HG03280 (cell line): Measurements from ENCODE around the gene MISP.
"Not testable (repeated sequence)": the region's sequence is repeated elsewhere in the genome, so short reads cannot be mapped to it uniquely, and the experiment has no call there.

Source experiments
- ATAC-seq: cut with Tn5 transposase; IDR thresholded peaks from one replicate; pipeline ENCODE4 v1.9.1; 2021; ENCODE audit warnings: mild to moderate bottlenecking, moderate library complexity; ENCODE audit not compliant: unreplicated experiment

MISP gene

DNA sequence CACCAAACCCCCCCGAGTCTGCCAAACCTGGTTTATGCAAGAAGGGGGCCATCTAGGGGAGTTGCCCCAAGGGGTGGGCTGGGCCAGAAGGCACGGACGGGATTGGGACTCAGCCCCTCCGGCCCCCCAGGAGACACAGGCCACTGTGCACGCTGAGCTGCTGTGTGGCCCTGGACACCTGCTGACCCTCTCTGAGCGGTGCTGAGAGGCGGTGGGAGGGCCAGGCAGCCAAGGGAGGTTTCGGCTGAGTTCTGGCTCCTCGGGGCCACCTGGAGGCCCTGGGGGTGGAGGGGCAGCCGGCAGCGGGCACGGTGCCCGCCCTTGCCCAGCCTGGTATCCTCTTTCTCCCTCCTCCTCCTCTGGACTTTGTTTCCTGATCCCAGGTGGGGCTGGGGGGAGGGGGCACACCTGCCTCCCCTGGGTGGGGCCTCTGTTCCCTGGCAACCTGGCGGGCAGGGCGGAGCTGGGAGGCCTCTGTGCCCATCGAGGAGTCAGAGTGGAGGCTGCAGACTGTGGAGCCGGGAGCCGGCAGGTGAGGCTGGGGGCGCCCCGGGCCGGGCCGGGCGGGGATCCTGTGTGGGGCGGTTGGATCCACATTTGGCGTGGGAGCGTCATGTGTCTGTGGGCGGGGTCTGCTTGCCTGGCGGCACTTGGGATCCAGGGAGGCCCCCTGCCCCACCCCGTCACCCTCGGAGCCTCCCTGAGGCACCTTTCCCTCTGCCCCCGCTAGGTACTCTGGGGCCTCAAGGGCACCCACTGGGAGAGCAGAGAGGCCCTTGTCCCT, at the start of gene MISP:
Gene MISP (plus strand): TSS at position 473 of the 784 bp plus-strand sequence. CDS start 5,835 bp downstream, outside the sequence.
- ATAC-seq, result no peak

GRCh38 chr19:702847-703246, 48.1 kb upstream of the MISP start:
- ATAC-seq, result not testable (repeated sequence)

- ATAC-seq, result no peak
Observed at GRCh38 chr19:703329-703650, 47.6 kb upstream of the MISP start.

GRCh38 chr19:703651-704446, 47.1 kb upstream of the MISP start:
- ATAC-seq, result no peak

DNA sequence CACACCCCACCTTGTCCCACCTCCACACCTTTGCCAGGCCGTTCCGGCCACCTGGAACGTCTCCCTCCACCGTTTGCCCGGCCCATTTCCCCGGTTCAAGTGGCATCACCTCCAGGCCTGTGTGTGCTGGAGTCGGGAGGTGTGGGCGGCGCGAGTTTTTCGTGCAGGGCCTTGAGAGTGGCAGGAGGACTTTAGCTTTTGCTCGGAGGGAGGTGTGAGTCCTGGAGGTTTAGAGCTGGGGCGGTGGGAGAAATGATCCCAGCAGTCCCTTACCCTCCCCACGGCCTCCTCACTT, 46.5 kb upstream of the MISP start:
- no peak for ATAC-seq

- no peak for ATAC-seq
Observed at GRCh38 chr19:708154-709143, 42.5 kb upstream of the MISP start, which contains the start of gene PALM. Gene PALM, plus strand, starts transcription at chr19:708935. Its CDS starts 212 bp downstream, at chr19:709147.

- ATAC-seq, result no peak
Observed at GRCh38 chr19:709196-709964, 41.5 kb upstream of the MISP start.

DNA sequence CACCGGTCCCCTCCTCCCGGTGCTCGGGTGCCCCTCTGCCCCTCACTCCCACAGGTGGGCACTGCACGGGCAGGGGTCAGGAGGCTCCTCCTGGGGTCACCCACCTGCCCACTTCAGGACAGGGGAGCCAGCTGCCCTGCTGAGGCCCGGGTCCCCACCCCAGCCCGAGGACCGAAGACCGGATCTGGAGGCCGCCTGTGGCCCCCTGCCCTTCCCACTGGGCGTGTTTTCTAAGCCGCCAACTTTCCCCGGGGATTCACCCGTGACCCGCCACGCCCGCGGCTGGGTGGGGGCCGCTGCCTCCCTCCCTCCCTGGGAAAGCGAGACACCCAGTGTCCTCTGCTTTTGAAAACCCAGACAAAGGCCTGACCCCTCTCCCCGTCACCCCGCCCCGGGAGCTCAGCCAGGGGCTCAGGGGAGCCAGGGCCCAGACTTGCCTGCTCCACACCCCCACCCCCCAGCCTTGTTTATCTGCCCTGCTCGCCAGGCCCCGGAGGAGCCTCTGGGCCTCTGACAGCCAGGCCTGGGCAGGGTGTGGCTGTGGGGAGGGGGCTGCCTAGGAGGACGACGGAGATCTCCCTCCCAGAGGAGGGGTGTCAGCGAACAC, 40.8 kb upstream of the MISP start:
- ATAC-seq, result no peak

GRCh38 chr19:710767-711166, 40.1 kb upstream of the MISP start:
- no peak for ATAC-seq

DNA sequence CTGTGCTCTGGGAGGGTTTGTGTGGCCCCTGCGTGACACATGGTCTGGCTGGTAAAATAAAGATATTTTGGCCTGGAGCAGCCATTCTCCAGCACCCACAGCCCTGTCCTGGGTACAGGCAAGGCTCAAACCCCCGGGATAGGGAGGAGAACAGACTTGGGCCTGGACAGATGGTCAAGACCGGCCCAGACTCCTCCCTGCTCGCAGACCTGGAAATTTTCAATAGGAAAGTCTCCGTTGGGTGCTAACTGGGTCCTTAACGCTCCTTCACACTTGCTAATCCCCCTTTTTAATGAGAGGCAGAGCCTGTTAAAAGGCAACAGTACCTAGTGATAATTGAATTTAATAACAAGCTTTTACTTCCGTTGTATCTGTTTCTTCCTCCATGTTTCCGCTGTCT, 39.7 kb upstream of the MISP start:
- ATAC-seq, result no peak

DNA sequence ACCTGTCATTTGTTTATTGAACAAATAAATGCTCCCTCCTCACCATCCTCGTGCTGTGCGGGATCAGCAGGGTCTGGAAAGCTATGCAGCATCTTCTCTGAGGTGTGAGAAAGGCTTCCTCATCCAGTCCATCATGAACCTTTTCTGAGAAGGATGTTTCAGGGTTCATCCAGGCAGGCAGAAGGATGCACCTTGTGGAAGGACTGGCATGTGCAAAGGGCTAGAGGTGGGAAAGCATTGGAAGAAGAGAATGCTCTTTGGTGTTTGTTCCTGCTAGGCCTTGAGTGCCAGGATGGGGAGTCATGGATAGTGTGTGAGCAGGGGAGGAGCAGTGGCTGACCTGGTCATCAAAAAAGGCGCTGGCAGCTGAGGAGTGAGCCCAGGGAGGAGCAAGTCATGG, 35.6 kb upstream of the MISP start:
- ATAC-seq, result no peak

DNA sequence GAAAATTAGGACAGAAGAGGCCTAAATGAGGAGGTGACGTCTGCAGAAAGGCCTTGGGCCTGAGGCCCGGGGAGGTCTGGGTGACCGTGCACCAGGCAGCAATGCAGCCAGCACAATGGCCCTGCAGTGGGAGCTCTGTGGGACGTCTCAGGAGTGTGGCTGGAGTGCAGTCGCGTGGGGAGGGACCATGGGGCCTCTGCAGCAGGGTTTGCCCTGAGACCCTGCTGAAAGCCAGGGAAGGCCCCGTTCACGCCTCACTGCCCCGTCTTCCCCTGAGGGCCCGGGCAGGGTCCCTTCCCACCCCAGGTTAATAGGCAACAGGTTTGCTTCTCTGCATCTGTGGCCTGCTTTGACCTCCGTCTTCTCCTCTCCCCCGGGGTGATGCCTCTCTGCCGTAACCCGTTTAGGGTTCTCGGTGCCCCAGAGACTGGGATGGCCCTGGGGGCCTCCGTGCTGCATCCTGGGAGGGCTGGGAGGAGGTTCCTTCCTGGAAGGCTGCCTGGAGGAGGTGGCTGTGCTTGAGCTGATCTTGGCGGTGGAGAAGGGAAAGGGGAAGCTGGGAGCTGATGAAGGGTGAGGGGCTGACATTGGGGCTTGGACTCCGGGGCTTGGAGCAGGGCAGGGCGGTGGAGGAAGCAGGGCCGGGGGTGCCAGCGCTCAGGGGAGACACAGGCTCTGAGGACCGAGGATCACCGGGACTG, 32.5 kb upstream of the MISP start:
- no peak for ATAC-seq

DNA sequence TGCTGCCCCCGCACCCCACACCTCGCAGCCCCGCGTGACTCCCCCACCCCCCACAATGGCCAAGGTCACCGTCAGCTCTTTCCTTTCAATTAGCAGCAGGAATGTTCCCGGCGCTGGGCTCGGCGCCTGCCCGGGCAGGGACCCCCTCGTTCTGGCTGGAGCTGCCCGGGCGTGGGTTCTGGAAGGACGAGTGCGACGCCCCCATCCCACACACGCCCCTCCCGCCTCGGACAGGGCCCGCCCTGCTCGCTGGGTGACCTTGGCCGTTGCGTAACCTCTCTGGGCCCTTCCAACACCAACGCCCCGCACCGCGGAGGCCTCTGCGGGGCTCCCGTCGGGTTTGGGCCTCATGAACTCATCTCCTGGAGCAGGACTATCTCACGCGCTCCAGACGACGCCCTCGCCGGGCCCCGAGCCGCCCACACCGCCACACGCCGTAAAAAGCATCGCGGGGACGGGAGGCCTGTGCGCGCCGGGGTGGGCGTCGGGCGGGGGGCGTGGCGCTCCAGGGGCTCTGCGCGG, 31.9 kb upstream of the MISP start:
- no peak for ATAC-seq

DNA sequence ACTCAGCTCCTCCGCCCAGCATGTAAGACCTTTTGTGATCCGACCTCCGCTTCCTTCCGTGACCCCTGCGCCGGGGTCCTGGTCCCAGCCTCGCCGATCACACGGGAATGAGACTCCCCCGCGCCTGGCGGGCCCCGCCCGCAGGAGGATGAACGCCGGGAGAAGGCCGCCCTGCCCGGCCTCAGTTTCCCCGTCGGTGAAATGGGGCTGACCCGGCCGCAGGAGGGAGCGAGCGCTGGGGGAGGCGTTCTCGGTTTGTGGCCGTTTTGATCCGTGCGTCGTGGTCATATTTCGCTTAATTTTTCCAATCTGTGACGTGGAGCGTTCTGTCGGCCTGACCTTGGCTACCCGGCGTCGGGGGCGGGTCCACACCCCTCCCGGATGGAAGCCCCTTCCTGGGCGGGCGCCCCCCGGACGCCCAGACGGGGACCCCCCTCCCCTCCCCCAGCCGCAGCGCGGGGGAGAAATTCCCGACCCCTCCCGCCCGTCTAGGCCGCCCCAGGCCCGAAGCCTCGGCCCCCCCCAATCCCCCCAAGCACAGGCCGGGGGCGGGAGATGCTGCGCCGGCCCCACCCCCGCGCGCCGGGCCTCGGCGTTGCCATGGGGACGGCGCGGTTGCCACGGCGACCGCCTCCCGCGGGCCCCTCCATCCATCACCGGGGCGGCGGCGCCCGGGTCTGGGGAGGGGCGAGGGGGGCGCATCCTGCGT, 31.1 kb upstream of the MISP start:
- no peak for ATAC-seq

DNA sequence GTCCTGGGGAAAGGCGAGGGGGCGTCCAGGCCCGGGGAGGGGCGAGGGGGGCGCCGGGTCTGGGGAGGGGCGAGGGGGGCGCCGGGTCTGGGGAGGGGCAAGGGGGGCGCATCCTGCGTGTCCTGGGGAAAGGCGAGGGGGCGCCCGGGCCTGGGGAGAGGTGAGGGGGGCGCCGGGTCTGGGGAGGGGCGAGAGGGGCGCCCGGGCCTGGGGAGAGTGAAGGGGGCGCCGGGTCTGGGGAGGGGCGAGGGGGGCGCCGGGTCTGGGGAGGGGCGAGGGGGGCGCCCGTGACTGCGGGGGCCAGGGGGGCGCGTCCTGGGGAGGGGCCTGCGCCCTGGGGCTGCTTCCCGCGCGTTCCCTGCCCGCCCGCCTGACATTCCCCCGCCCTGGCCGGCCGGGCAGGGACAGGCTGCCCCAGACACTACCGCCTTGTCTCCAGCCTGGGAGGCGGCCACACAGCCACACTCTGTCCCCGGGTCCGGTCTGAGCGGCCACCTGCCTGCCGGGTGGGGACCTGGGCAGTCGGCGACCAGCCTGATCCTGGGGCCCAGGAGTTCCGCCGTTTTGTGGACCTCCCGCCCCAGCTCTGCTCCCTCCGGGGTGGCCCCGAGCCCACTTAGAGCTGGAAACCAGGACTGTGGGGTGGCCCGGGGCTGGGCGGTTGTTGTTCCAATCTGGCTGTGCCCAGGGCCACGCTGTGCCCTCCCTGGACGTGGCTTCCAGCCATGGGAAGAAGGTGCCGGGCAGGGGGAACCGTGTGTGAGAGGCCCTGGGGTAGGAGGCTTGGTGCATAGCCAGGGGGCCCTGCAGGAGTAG, 30.4 kb upstream of the MISP start:
- no peak for ATAC-seq

DNA sequence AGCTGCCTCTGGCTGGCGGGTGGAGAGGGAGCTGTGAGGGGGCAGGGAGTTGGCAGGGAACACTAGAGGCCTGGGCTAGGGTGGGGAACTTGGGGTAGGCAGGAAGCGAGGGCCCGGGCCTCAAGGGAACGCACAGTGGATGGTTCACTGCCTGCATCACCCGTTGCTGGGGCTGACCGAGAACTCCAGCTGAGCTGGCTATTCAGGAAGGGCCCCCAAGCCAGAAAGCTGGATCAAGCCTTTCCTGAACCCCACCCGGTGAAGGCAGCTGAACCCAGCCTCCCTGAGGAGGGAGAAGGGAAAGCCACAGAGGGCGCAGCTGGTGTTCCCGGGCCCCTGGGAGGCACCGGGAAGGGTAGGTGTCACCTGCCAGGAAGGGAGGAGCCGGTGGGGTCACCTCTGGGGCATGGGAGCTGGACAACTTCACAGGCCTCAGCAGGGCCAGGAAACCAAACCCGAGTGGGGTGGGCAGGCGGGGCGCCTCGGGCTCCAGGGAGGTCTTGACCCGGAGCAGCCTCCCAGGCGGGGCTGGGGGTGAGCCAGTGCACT, 28.3 kb upstream of the MISP start:
- no peak for ATAC-seq

- no peak for ATAC-seq
Observed at GRCh38 chr19:723247-723646, 27.7 kb upstream of the MISP start.

- ATAC-seq, result no peak
Observed at GRCh38 chr19:723714-724113, 27.2 kb upstream of the MISP start.
